Non-pigmented ciliary epithelial cell (primary cell): ENCODE measurements around the gene NRXN2.
"Not testable (repeated sequence)": the region's sequence is repeated elsewhere in the genome, so short reads cannot be mapped to it uniquely, and the experiment has no call there.

Experiments
- DNase-seq: peaks from one replicate; pipeline ENCODE4 v3.0.0-alpha.2; 2010; ENCODE audit warnings: low read depth

NRXN2 gene

GRCh38 chr11:64564947-64565889 is 157.8 kb downstream of the NRXN2 start:
- DNase-seq, result no peak

GRCh38 chr11:64564419-64564818 is 158.6 kb downstream of the NRXN2 start:
- DNase-seq, result no peak

- no peak for DNase-seq
These were observed 159.0 kb downstream of the NRXN2 start for GRCh38 chr11:64563966-64564365.

- no peak for DNase-seq
These were observed 160.2 kb downstream of the NRXN2 start for GRCh38 chr11:64562723-64563351.

- no peak for DNase-seq
These were observed 160.8 kb downstream of the NRXN2 start for GRCh38 chr11:64561984-64562722.

GRCh38 chr11:64561429-64561828 is 161.6 kb downstream of the NRXN2 start:
- not testable (repeated sequence) for DNase-seq

- DNase-seq, result no peak
These were observed 162.1 kb downstream of the NRXN2 start for GRCh38 chr11:64560941-64561340.

- DNase-seq, result no peak
These were observed 162.7 kb downstream of the NRXN2 start for GRCh38 chr11:64560139-64560771.

- no peak for DNase-seq
These were observed 163.5 kb downstream of the NRXN2 start for GRCh38 chr11:64559351-64560138.

- no peak for DNase-seq
These were observed 164.1 kb downstream of the NRXN2 start for GRCh38 chr11:64558869-64559268.

GRCh38 chr11:64558065-64558745 is 164.8 kb downstream of the NRXN2 start:
- DNase-seq, result no peak

GRCh38 chr11:64556721-64557250 is 166.2 kb downstream of the NRXN2 start:
- DNase-seq, result no peak
